Lung microvascular endothelial cell (primary cell): ENCODE measurements around the gene SIGLEC6. TPM values are rescaled to one million over a fixed set of nuclear protein-coding genes. Genes with fewer than 3 reads are reported as not detected.

Experiments used
- DNase-seq, 2 donors: peaks; one replicate each; pipeline versions ENCODE4 v3.0.0 to v3.0.0-alpha.2; 2010; ENCODE audit warnings: low read depth in 2 of 2
- total RNA-seq: library from RNA; depleted of rRNA; stranded (reverse); fragments of >200 nt; gene quantifications from 2 replicates; pipeline ENCODE4 v1.2.1, GENCODE V29; 2014

Gene SIGLEC6
- total RNA-seq, result not detected in 2 replicates

- no peak for DNase-seq
Observed at GRCh38 chr19:51531349-51532315, at the start of gene SIGLEC6. TSS of gene SIGLEC6 (minus strand) at chr19:51531670. CDS start at chr19:51531648, 22 bp downstream.

GRCh38 chr19:51576850-51577249 is 45.4 kb upstream of the SIGLEC6 start:
- no peak for DNase-seq

- DNase-seq, result peak in 1 of 2 donors; percentile 59
Observed at GRCh38 chr19:51573331-51573730, 41.9 kb upstream of the SIGLEC6 start.

- peak; percentile 8 to 87 for DNase-seq
Observed at GRCh38 chr19:51572908-51573307, 41.4 kb upstream of the SIGLEC6 start.

GRCh38 chr19:51572410-51572809 is 40.9 kb upstream of the SIGLEC6 start:
- peak; percentile 49 to 65 for DNase-seq

- DNase-seq, result peak; percentile 24 to 36
Observed at GRCh38 chr19:51571599-51571998, 40.1 kb upstream of the SIGLEC6 start.

- peak; percentile 97 to 98 for DNase-seq
Observed at GRCh38 chr19:51570962-51571575, 39.6 kb upstream of the SIGLEC6 start, which contains the start of gene ZNF175. TSS of gene ZNF175 (plus strand) at chr19:51571283. CDS start at chr19:51573330, 2,047 bp downstream.

- DNase-seq, result no peak
Observed at GRCh38 chr19:51568456-51568855, 37.0 kb upstream of the SIGLEC6 start.

GRCh38 chr19:51567583-51567982 is 36.1 kb upstream of the SIGLEC6 start:
- DNase-seq, result no peak

GRCh38 chr19:51566489-51567100 is 35.1 kb upstream of the SIGLEC6 start:
- no peak for DNase-seq

- no peak for DNase-seq
Observed at GRCh38 chr19:51565583-51565982, 34.1 kb upstream of the SIGLEC6 start.

GRCh38 chr19:51564791-51565190 is 33.3 kb upstream of the SIGLEC6 start:
- DNase-seq, result no peak

GRCh38 chr19:51560339-51560738 is 28.9 kb upstream of the SIGLEC6 start:
- no peak for DNase-seq

GRCh38 chr19:51559240-51559639 is 27.8 kb upstream of the SIGLEC6 start:
- DNase-seq, result no peak

GRCh38 chr19:51552996-51553725 is 21.7 kb upstream of the SIGLEC6 start:
- peak; percentile 67 to 79 for DNase-seq

GRCh38 chr19:51552608-51552995 is 21.1 kb upstream of the SIGLEC6 start:
- DNase-seq, result no peak

- no peak for DNase-seq
Observed at GRCh38 chr19:51551673-51552432, 20.4 kb upstream of the SIGLEC6 start.

GRCh38 chr19:51550848-51551672 is 19.6 kb upstream of the SIGLEC6 start:
- no peak for DNase-seq

GRCh38 chr19:51549533-51550324 is 18.3 kb upstream of the SIGLEC6 start:
- no peak for DNase-seq
